Lung (tissue), 12 donors: ENCODE data around the gene OTUD4. TPM values are rescaled to one million over a fixed set of nuclear protein-coding genes. Genes with fewer than 3 reads are reported as not detected.

Experiments used
- ATAC-seq: fragments of 200-7000 bp; cut with Tn5 transposase; one replicate; pipeline ENCODE4 v1.9.1; 2020; ENCODE audit warnings: moderate number of reproducible peaks; ENCODE audit not compliant: insufficient read depth, low FRiP score
- DNase-seq, 3 donors: peaks; one replicate each; pipeline ENCODE4 v3.0.0-alpha.2; 2013 to 2017
- H3K27ac ChIP-seq, 2 donors: one replicate each; pipeline ENCODE4 v1.5.1; 2013; ENCODE audit warnings: mild to moderate bottlenecking in 2 of 2, moderate library complexity in 2 of 2, control low read depth in 1 of 2, inconsistent platforms in 1 of 2, low read depth in 1 of 2, low read length in 1 of 2
- H3K27me3 ChIP-seq, 3 donors: one replicate each; pipeline ENCODE4 v1.5.1; 2013; ENCODE audit warnings: low read length in 2 of 3; ENCODE audit not compliant: control insufficient read depth in 3 of 3, insufficient read depth in 3 of 3
- H3K36me3 ChIP-seq, 4 donors: one replicate each; pipeline ENCODE4 v1.5.1; 2013; ENCODE audit warnings: low read length in 4 of 4, mild to moderate bottlenecking in 1 of 4, moderate library complexity in 1 of 4; ENCODE audit not compliant: control insufficient read depth in 4 of 4, insufficient read depth in 4 of 4
- H3K4me1 ChIP-seq, 5 donors: one replicate each; pipeline ENCODE4 v1.5.1; 2013; ENCODE audit warnings: low read length in 5 of 5, mild to moderate bottlenecking in 2 of 5, moderate library complexity in 1 of 5; ENCODE audit not compliant: control insufficient read depth in 5 of 5, insufficient read depth in 5 of 5
- H3K4me3 ChIP-seq: one replicate; pipeline ENCODE4 v1.5.1; 2013; ENCODE audit warnings: mild to moderate bottlenecking, control low read depth, moderate library complexity
- H3K9ac ChIP-seq, 2 donors: one replicate each; pipeline ENCODE4 v1.5.1; 2013; ENCODE audit warnings: low read length in 2 of 2, control low read depth in 1 of 2; ENCODE audit not compliant: insufficient read depth in 1 of 2
- H3K9me3 ChIP-seq, 4 donors: one replicate each; pipeline ENCODE4 v1.5.1; 2013; ENCODE audit warnings: low read length in 3 of 4, mild to moderate bottlenecking in 1 of 4, moderate library complexity in 1 of 4; ENCODE audit not compliant: control insufficient read depth in 4 of 4, insufficient read depth in 3 of 4
- WGBS, 2 donors: extraction: QIAGEN DNeasy Blood & Tissue Kit; methylation state at CpG; one replicate each; pipeline ENCODE4 v1.1.7; 2013; 5-methylcytosine and 5-hydroxymethylcytosine counted together
- polyA plus RNA-seq, 2 donors: library from polyadenylated mRNA; stranded (reverse); fragments of 200-250 nt; gene quantifications; one replicate each; pipeline ENCODE4 v1.2.1, GENCODE V29; 2013
- total RNA-seq, 2 donors: library from RNA; depleted of rRNA in 1 of 2; stranded (reverse); fragments of >200 nt in 1 of 2; gene quantifications; one replicate each; pipeline ENCODE4 v1.2.1, GENCODE V29; 2014 to 2021
- TF ChIP-seq, protein P1 (sequence below): IDR thresholded peaks from 2 replicates; pipeline ENCODE4 v1.5.1; 2012; ENCODE audit warnings: mild to moderate bottlenecking; ENCODE audit errors: control extremely low read depth, extremely low read depth
- donor health status: control.
- donor health status: control.
- donor health status: Bipolar disorder and iron deficiency.
- donor health status: healthy.
- donor health status: DM: yes; HTN: yes; CAD: no.

Gene OTUD4
- total and polyA plus RNA-seq, 4 donors: 11.0 to 101 (median 24.0) TPM

DNA sequence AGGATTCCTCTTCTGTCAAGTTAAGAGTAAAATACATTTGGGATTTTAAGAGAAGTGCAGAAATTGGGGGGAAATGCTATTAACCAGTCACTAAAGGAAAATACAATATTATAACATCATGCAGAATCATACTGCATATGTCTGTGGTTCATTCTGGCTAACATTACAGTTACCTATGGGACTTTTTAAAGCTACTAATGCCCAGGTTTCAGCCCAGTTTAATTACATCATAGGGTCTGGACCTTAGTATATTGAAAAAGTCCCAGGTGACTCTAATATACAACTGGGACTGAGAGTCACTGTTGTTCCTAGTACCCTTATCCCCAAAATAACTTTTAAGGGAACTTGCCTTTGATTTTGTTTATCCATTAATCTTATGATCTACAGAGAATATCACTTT is 72.3 kb downstream of the OTUD4 start:
- Histone ChIP-seq H3K9me3 (no peaks in the 10 kb centered on the region), H3K4me1 (no peaks in the 10 kb centered on the region), H3K9ac (no peak overlapping the region), H3K27ac (no peak overlapping the region), H3K4me3 (no peak overlapping the region), H3K36me3 (peaks cover 9 to 36% (median 24%) of the 10 kb centered on the region in 4 donors), H3K27me3 (no peaks in the 10 kb centered on the region)
- TF ChIP-seq, protein P1, sequence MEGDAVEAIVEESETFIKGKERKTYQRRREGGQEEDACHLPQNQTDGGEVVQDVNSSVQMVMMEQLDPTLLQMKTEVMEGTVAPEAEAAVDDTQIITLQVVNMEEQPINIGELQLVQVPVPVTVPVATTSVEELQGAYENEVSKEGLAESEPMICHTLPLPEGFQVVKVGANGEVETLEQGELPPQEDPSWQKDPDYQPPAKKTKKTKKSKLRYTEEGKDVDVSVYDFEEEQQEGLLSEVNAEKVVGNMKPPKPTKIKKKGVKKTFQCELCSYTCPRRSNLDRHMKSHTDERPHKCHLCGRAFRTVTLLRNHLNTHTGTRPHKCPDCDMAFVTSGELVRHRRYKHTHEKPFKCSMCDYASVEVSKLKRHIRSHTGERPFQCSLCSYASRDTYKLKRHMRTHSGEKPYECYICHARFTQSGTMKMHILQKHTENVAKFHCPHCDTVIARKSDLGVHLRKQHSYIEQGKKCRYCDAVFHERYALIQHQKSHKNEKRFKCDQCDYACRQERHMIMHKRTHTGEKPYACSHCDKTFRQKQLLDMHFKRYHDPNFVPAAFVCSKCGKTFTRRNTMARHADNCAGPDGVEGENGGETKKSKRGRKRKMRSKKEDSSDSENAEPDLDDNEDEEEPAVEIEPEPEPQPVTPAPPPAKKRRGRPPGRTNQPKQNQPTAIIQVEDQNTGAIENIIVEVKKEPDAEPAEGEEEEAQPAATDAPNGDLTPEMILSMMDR: no peak
- ATAC-seq (no peak), DNase-seq (no peak)

DNA sequence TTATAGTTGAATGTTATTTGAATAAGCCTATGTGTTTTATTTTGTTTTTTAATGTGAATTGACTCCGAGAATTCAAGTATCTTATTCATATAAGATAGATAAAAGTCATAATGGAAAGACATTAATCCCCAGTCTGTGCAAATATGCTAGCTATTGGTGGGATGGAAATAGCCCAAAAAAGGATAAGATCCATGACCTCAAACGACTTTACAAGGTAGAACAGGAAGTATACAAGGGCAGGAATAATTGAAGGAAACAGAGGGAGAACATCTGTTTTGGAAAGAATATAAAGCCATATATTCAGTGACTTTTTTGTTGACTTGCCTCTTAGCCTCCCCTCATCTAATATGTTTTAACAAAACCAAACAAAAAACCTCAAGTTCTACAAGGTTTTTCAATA is 73.3 kb downstream of the OTUD4 start:
- H3K9me3 ChIP-seq: no peaks in the 10 kb centered on the region
- ATAC-seq (no peak), DNase-seq (no peak)
- WGBS, 2 donors: 50 to 61% methylated on average over 2 of the region's 2 CpGs
- no peaks in the 10 kb centered on the region for H3K27me3 ChIP-seq
- TF ChIP-seq, protein P1: no peak
- peaks cover 0 to 3% (median 0%) of the 10 kb centered on the region in 5 donors for H3K4me1 ChIP-seq
- H3K9ac ChIP-seq: no peak overlapping the region
- H3K36me3 ChIP-seq: peaks cover 8 to 26% (median 18%) of the 10 kb centered on the region in 4 donors
- no peak overlapping the region for H3K27ac ChIP-seq
- no peak overlapping the region for H3K4me3 ChIP-seq

DNA sequence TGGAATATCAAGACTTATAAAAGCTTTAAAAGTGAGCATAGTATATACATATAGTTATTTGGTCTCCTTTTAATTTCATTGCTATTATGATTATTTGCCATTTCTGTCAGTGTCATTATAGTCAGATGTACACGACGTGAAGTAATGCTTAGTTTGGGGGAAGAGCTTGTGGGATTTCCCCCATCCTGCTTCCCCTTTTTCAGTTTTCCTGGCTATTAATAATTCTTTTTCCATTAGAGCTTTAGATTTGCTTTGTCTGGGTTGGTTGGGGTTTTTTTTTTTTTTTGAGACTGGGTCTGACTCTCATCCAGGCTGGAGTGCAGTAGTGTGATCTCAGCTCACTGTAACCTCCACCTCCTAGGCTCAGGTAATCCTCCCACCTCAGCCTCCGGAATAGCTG is 76.9 kb downstream of the OTUD4 start:
- 61 to 73% methylated on average over 3 of the region's 3 CpGs for WGBS, 2 donors
- Histone ChIP-seq H3K36me3 (peaks cover 2 to 18% (median 12%) of the 10 kb centered on the region in 4 donors), H3K27ac (no peak overlapping the region), H3K9me3 (no peaks in the 10 kb centered on the region), H3K27me3 (no peaks in the 10 kb centered on the region), H3K9ac (no peak overlapping the region), H3K4me1 (peaks cover 0 to 18% (median 8%) of the 10 kb centered on the region in 5 donors), H3K4me3 (no peak overlapping the region)
- DNase-seq: no peak
- TF ChIP-seq, protein P1: no peak
- ATAC-seq: no peak

DNA sequence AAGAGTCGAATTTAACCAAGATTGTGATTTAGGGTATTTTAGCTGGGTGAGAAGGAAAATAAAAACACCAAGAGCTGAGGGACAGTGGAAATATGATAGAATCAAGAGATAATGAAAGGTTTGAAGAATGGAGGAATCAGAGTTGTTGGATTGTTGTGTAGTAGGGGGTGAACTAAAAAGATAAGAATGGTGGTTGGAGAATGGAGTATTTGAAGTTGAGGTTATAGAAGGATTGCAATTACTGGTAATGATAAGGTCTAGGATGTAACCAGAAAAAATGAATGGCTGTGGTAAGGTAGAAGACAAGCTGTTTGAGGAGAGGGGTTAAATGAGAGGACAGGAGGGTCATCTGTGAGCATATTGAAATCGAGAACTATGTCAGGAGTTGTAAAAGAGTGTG is 77.8 kb downstream of the OTUD4 start:
- DNase-seq: no peak
- Histone ChIP-seq H3K27me3 (no peaks in the 10 kb centered on the region), H3K36me3 (peaks cover 2 to 19% (median 8%) of the 10 kb centered on the region in 4 donors), H3K27ac (no peak overlapping the region), H3K9me3 (no peaks in the 10 kb centered on the region), H3K4me1 (peaks cover 0 to 18% (median 8%) of the 10 kb centered on the region in 5 donors), H3K9ac (no peak overlapping the region), H3K4me3 (no peak overlapping the region)
- 90 to 93% methylated on average over 2 of the region's 2 CpGs for WGBS, 2 donors
- ATAC-seq: no peak
- TF ChIP-seq, protein P1: no peak
